Measurements from ENCODE around the gene SPR.

GRCh38 chr2:72932805-72933204 lies 45.6 kb downstream of the SPR start:
- no peak for TF ChIP-seq CTCF (IDR thresholded peaks at IDR 0.05)
- no peak for TF ChIP-seq POLR2A (IDR thresholded peaks at IDR 0.05)

All from testis (tissue), 2 donors.